ENCODE measurements around the gene HLA-A. TPM values are rescaled to one million over a fixed set of nuclear protein-coding genes. Genes with fewer than 3 reads are reported as not detected.

The HLA-A gene
- total and polyA plus RNA-seq, 2 of the 13 experiments (the other 11 are each of a cell fraction or from before 2014, with no cell fraction given): 345 to 527 TPM

GRCh38 chr6:29916741-29917140 is 25.6 kb upstream of the HLA-A start:
- no peak overlapping the region for H3K9ac ChIP-seq (ENCODE audit: insufficient read depth, low read depth, low read length)
- H3K27ac ChIP-seq (ENCODE audit: extremely low read length, insufficient read depth, low read length): no peak overlapping the region
- FAIRE-seq (no peak), DNase-seq (ENCODE audit: low spot score) (no peak), ATAC-seq (no peak)
- no peak overlapping the region for H3K4me2 ChIP-seq (ENCODE audit: low read depth, low read length)
- 0% methylated on average over 1 of the region's 1 CpG for WGBS (ENCODE audit: low lambda C conversion rate)
- no peaks in the 10 kb centered on the region for H3K9me3 ChIP-seq (ENCODE audit: low read length)
- TF ChIP-seq MNT (IDR thresholded peaks at IDR 0.05): no peak
- no peak for TF ChIP-seq ZMYM4 (CRISPR knock-in tag; IDR thresholded peaks at IDR 0.05)
- TF ChIP-seq EP300 (IDR thresholded peaks at IDR 0.05; ENCODE audit: low read depth in 2 of 2, low read length in 2 of 2): no peak
- no peak for TF ChIP-seq EP300 (CRISPR knock-in tag; IDR thresholded peaks at IDR 0.05; ENCODE audit: borderline replicate concordance)
- no peak for TF ChIP-seq ZNF574 (CRISPR knock-in tag; IDR thresholded peaks at IDR 0.05)
- no peak for TF ChIP-seq DMAP1 (CRISPR knock-in tag; IDR thresholded peaks at IDR 0.05)
- TF ChIP-seq CHCHD3 (CRISPR knock-in tag; IDR thresholded peaks at IDR 0.05): no peak
- no peak for TF ChIP-seq MZF1 (CRISPR knock-in tag; IDR thresholded peaks at IDR 0.05; ENCODE audit: borderline replicate concordance)
- no peak for TF ChIP-seq SAFB2 (CRISPR knock-in tag; IDR thresholded peaks at IDR 0.05; ENCODE audit: borderline replicate concordance, low read depth)
- TF ChIP-seq TBP (CRISPR knock-in tag; IDR thresholded peaks at IDR 0.05): no peak
- TF ChIP-seq U2AF2 (IDR thresholded peaks at IDR 0.05; ENCODE audit: low read depth, low read length): no peak
- no peak for TF ChIP-seq PHF21A (CRISPR knock-in tag; IDR thresholded peaks at IDR 0.05)
- TF ChIP-seq CHD2 (IDR thresholded peaks at IDR 0.05; ENCODE audit: low read depth, low read length): no peak
- TF ChIP-seq MTA3 (CRISPR knock-in tag; IDR thresholded peaks at IDR 0.05): no peak
- TF ChIP-seq ARID5B (CRISPR knock-in tag; IDR thresholded peaks at IDR 0.05): no peak
- H4K20me1 ChIP-seq (ENCODE audit: insufficient read depth, low read length): no peaks in the 10 kb centered on the region
- H3K27me3 ChIP-seq (ENCODE audit: control insufficient read depth in 1 of 2, insufficient read depth in 2 of 2, low read length in 2 of 2): no peaks in the 10 kb centered on the region
- no peak overlapping the region for H2AFZ ChIP-seq (ENCODE audit: low read length)
- POLR2A ChIA-PET: no interaction called here
- peaks cover 20% of the 10 kb centered on the region for H3K4me1 ChIP-seq (ENCODE audit: insufficient read depth, low read length)
- in situ Hi-C loops (cut with HindIII; ENCODE audit: extremely low pct_ligation_motif_present, low pct_unique_long_range_greater_than_20kb): no loop called here
- no peak overlapping the region for H3K4me3 ChIP-seq (replicated peaks in 1 of 3; ENCODE audit: insufficient read depth in 1 of 3, low read depth in 2 of 3, low read length in 3 of 3)
- CTCF ChIA-PET (ENCODE audit: low intra/inter-chr PET ratio, low total read pairs): no interaction called here
- no peaks in the 10 kb centered on the region for H3K36me3 ChIP-seq (replicated peaks in 1 of 2; ENCODE audit: control insufficient read depth in 1 of 2, insufficient read depth in 2 of 2, low read length in 2 of 2)
- BruUV-seq (replicated peaks): no TSS peak
- intact Hi-C loops (cut with micrococcal nuclease; ENCODE audit: unreplicated experiment): no loop called here
- H3K79me2 ChIP-seq (ENCODE audit: insufficient read depth, low read length): no peaks in the 10 kb centered on the region

Measured in HepG2 (cell line).